HG02970 (cell line): ENCODE measurements around the gene RBMS3.

Source experiments
- ATAC-seq: cut with Tn5 transposase; IDR thresholded peaks from one replicate; pipeline ENCODE4 v1.9.1; 2021; ENCODE audit warnings: mild to moderate bottlenecking, moderate library complexity, moderate number of reproducible peaks; ENCODE audit not compliant: unreplicated experiment, low FRiP score

Gene RBMS3

GRCh38 chr3:29420106-29420505, 139.2 kb downstream of the RBMS3 start:
- ATAC-seq, result no peak

- ATAC-seq, result no peak
Measured at GRCh38 chr3:29426302-29427226, 145.7 kb downstream of the RBMS3 start.

GRCh38 chr3:29427266-29428103, 146.6 kb downstream of the RBMS3 start:
- no peak for ATAC-seq

GRCh38 chr3:29429055-29429679, 148.3 kb downstream of the RBMS3 start:
- no peak for ATAC-seq

GRCh38 chr3:29430558-29430971, 149.7 kb downstream of the RBMS3 start:
- no peak for ATAC-seq

GRCh38 chr3:29436612-29437323, 155.9 kb downstream of the RBMS3 start:
- no peak for ATAC-seq

GRCh38 chr3:29438580-29438979, 157.7 kb downstream of the RBMS3 start:
- ATAC-seq, result no peak

- no peak for ATAC-seq
Measured at GRCh38 chr3:29440413-29441305, 159.8 kb downstream of the RBMS3 start.

- no peak for ATAC-seq
Measured at GRCh38 chr3:29441422-29441821, 160.6 kb downstream of the RBMS3 start.

GRCh38 chr3:29447946-29448627, 167.2 kb downstream of the RBMS3 start:
- no peak for ATAC-seq

- no peak for ATAC-seq
Measured at GRCh38 chr3:29451920-29452319, 171.0 kb downstream of the RBMS3 start.

- ATAC-seq, result no peak
Measured at GRCh38 chr3:29452934-29453283, 172.0 kb downstream of the RBMS3 start.

GRCh38 chr3:29453284-29454001, 172.6 kb downstream of the RBMS3 start:
- no peak for ATAC-seq

GRCh38 chr3:29454161-29454611, 173.3 kb downstream of the RBMS3 start:
- no peak for ATAC-seq

- no peak for ATAC-seq
Measured at GRCh38 chr3:29456901-29457300, 176.0 kb downstream of the RBMS3 start.

GRCh38 chr3:29463304-29463703, 182.4 kb downstream of the RBMS3 start:
- no peak for ATAC-seq

- ATAC-seq, result no peak
Measured at GRCh38 chr3:29465836-29466235, 185.0 kb downstream of the RBMS3 start.

- ATAC-seq, result no peak
Measured at GRCh38 chr3:29466442-29466841, 185.6 kb downstream of the RBMS3 start.
